Activated T-helper 17 cell treated with anti-CD3 and anti-CD28 coated beads, Interleukin-2, amount 50 U/mL, for 72 hours (primary cell): ENCODE results near the gene MEPE. TPM values are rescaled to one million over a fixed set of nuclear protein-coding genes. Genes with fewer than 3 reads are reported as not detected.

Source experiments
- ATAC-seq: fragments of 150-1000 bp; cut with Tn5 transposase; replicated peaks from 2 replicates; pipeline ENCODE4 v1.10.0; 2021; ENCODE audit warnings: mild to moderate bottlenecking, moderate library complexity
- H3K27ac Mint-ChIP-seq: one replicate; pipeline ENCODE4 v1.8.0; 2022; ENCODE audit warnings: mixed read lengths
- H3K27me3 Mint-ChIP-seq: one replicate; pipeline ENCODE4 v1.8.0; 2022; ENCODE audit warnings: mixed read lengths
- H3K36me3 Mint-ChIP-seq: one replicate; pipeline ENCODE4 v1.8.0; 2022; ENCODE audit warnings: low read depth, mild to moderate bottlenecking, mixed read lengths
- H3K4me1 Mint-ChIP-seq: one replicate; pipeline ENCODE4 v1.8.0; 2022; ENCODE audit warnings: mixed read lengths
- H3K4me3 Mint-ChIP-seq: one replicate; pipeline ENCODE4 v1.8.0; 2022; ENCODE audit warnings: mild to moderate bottlenecking, mixed read lengths
- H3K9me3 Mint-ChIP-seq: one replicate; pipeline ENCODE4 v1.8.0; 2022; ENCODE audit warnings: mixed read lengths
- total RNA-seq, 2 donors: library from RNA; stranded (reverse); gene quantifications; one replicate each; pipeline ENCODE4 v1.2.3, GENCODE V29; 2022

The MEPE gene
- total RNA-seq, 2 donors from 2014 or later = not detected

- Mint-ChIP-seq H3K4me3 (no peak overlapping the region), H3K27me3 (peaks cover 11% of the 10 kb centered on the region), H3K9me3 (no peaks in the 10 kb centered on the region)
Measured at GRCh38 chr4:87853108-87853507, 20.3 kb downstream of the MEPE start.

DNA sequence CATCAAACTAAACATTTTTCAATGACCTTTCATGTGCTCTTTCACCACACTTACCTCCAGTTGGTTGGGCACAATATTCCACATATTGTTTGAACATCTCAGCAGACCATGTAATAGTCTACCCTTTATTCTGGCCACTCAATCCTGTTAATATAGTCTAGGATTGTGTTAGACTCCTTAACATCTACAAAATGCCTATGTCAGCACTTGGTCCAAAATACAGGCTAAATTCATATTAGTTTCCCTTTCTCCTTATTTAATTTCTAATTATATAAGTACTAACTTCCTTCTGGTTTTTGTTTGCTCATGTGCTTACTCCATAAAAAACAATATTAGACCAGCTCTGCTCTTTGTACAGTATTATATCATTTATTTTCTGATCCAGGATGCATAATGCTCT lies 21.1 kb downstream of the MEPE start:
- H3K27me3 Mint-ChIP-seq = peaks cover 17% of the 10 kb centered on the region
- H3K9me3 Mint-ChIP-seq = no peaks in the 10 kb centered on the region
- H3K36me3 Mint-ChIP-seq = no peaks in the 10 kb centered on the region
- no peaks in the 10 kb centered on the region for H3K4me1 Mint-ChIP-seq
- H3K4me3 Mint-ChIP-seq = no peak overlapping the region
- no peak overlapping the region for H3K27ac Mint-ChIP-seq
- no peak for ATAC-seq

More at GRCh38 chr4:87853108-87853507, 20.3 kb downstream of the MEPE start:
- Mint-ChIP-seq H3K4me1 (no peaks in the 10 kb centered on the region), H3K36me3 (no peaks in the 10 kb centered on the region), H3K27ac (no peak overlapping the region)
- no peak for ATAC-seq

DNA sequence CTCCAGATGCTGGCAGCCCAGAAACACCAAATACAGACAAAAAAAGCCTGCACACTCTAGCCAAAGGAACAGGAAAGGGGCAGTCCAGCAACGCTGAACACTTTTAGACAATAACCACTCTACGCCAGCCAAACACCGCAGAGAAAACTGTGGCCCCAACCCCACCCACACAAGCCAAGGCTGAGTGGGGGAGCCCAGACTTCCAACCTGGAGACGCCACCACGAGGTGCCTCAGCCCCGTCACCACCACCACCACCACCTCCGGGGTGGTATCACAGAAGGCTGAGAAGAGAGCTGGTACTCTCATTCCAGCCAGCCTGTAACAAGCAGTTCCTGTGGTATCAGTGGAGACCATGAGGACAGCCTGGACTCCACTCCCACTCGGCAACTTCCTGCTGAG lies 22.8 kb downstream of the MEPE start:
- Mint-ChIP-seq H3K9me3 (no peaks in the 10 kb centered on the region), H3K36me3 (no peaks in the 10 kb centered on the region), H3K4me3 (no peak overlapping the region), H3K27me3 (peaks cover 22% of the 10 kb centered on the region), H3K27ac (no peak overlapping the region), H3K4me1 (no peaks in the 10 kb centered on the region)
- no peak for ATAC-seq

DNA sequence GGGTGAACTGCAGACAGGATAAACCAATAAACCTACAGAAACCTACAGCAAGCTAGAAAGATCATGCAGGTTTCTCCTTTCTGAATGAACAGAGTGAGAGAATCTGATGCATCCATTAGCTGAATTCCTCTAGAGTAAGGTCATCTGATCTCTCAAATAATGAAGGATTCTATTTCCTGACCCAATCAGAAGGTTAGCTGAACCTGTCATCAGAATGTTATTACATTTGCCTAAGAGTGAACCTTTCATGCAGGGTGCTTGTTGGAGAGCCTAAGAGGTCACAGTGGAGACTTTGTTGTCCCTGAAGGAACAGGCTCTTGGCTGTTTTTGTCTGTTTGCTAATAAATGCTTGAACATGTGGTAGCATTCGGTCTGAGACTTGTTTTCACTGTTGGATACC lies 24.0 kb downstream of the MEPE start:
- Mint-ChIP-seq H3K4me1 (no peaks in the 10 kb centered on the region), H3K4me3 (no peak overlapping the region), H3K27me3 (peaks cover 22% of the 10 kb centered on the region), H3K9me3 (no peaks in the 10 kb centered on the region), H3K27ac (no peak overlapping the region), H3K36me3 (no peaks in the 10 kb centered on the region)
- ATAC-seq = no peak

- H3K4me3 Mint-ChIP-seq = no peak overlapping the region
- H3K36me3 Mint-ChIP-seq = no peaks in the 10 kb centered on the region
- no peaks in the 10 kb centered on the region for H3K9me3 Mint-ChIP-seq
- no peak for ATAC-seq
- no peaks in the 10 kb centered on the region for H3K4me1 Mint-ChIP-seq
- H3K27me3 Mint-ChIP-seq = peaks cover 22% of the 10 kb centered on the region
- H3K27ac Mint-ChIP-seq = no peak overlapping the region
Measured at GRCh38 chr4:87857789-87858188, 25.0 kb downstream of the MEPE start.

DNA sequence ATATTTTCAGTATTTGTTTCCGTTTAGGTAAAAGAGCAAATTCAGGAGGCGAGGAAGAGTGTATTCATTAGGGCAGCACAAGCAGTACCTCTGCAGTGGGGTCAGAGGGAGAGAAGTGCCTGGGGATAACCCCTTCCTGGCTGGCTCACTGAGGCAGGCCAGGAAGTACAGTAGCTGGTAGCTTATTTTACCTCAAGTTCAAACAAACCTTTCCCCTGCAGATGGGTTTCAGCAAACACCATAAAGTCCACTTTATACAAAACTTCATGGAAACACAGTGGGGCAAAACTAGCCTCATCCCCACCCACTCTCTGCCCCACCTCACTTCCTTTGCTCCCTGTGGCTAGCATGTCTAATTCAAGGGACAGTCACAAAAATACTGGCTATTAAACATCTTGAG lies 29.5 kb downstream of the MEPE start:
- Mint-ChIP-seq H3K27ac (no peak overlapping the region), H3K4me1 (no peaks in the 10 kb centered on the region), H3K4me3 (no peak overlapping the region), H3K36me3 (no peaks in the 10 kb centered on the region), H3K9me3 (no peaks in the 10 kb centered on the region), H3K27me3 (peaks cover 16% of the 10 kb centered on the region)
- ATAC-seq = no peak

- H3K27me3 Mint-ChIP-seq = peaks cover 19% of the 10 kb centered on the region
- H3K4me1 Mint-ChIP-seq = no peaks in the 10 kb centered on the region
- H3K27ac Mint-ChIP-seq = no peak overlapping the region
- H3K36me3 Mint-ChIP-seq = no peaks in the 10 kb centered on the region
- H3K9me3 Mint-ChIP-seq = no peaks in the 10 kb centered on the region
- H3K4me3 Mint-ChIP-seq = no peak overlapping the region
- no peak for ATAC-seq
Measured at GRCh38 chr4:87863486-87863885, 30.7 kb downstream of the MEPE start.

GRCh38 chr4:87864321-87864720 lies 31.6 kb downstream of the MEPE start:
- Mint-ChIP-seq H3K9me3 (no peaks in the 10 kb centered on the region), H3K27me3 (peaks cover 14% of the 10 kb centered on the region), H3K36me3 (no peaks in the 10 kb centered on the region), H3K27ac (no peak overlapping the region), H3K4me1 (no peaks in the 10 kb centered on the region), H3K4me3 (no peak overlapping the region)
- no peak for ATAC-seq

DNA sequence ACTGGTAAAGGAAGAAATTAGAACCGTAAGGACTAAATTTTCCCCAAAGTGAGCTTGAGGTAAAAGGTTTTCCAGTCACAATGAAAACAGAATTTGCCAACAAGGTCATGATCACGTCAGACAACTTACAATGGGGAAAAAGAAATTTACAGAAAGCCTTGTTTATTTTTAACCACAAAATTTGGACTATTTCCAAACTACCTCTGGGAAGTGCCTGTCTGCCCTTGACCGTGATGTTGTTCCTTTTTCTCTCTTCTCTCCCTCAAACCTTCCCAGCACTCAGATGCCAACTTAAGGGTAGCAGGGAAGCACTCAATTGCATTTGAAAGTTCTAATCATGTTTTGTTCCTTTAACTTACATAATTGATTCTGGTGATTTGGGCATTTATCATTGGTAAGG lies 32.5 kb downstream of the MEPE start:
- no peaks in the 10 kb centered on the region for H3K9me3 Mint-ChIP-seq
- no peak for ATAC-seq
- no peak overlapping the region for H3K27ac Mint-ChIP-seq
- peaks cover 15% of the 10 kb centered on the region for H3K27me3 Mint-ChIP-seq
- no peaks in the 10 kb centered on the region for H3K4me1 Mint-ChIP-seq
- H3K36me3 Mint-ChIP-seq = no peaks in the 10 kb centered on the region
- H3K4me3 Mint-ChIP-seq = no peak overlapping the region

DNA sequence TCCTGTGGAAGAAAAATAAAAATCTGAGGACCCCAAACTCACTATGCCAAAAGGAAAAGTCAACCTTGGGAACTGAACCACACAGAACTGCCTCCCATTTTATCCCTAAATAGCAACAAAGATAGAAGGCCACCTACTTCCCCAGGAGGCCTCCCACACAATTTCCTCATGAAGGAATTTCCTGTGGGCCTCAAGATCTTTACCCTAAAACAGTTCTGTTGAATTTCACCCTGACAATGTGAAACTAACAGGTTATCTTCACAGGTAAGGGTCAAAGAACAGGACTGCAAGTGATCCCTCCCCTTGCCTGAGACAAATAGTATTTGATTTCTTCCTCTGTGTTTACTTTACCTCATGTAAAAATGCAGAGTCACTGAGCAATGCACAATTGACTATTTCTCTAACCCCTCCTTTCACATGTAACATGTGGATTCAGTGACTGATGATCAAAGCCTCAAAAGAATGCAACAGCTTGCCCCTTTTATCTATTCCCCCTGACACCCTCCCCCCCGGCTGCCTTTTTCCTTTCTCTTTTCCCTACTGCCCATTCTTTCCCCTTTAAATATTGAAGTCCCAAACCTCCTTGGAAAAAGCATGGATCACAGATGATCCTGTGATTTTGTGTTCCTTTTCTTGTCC lies 33.3 kb downstream of the MEPE start:
- H3K9me3 Mint-ChIP-seq = no peaks in the 10 kb centered on the region
- no peak for ATAC-seq
- H3K36me3 Mint-ChIP-seq = no peaks in the 10 kb centered on the region
- H3K27me3 Mint-ChIP-seq = peaks cover 15% of the 10 kb centered on the region
- H3K4me3 Mint-ChIP-seq = no peak overlapping the region
- H3K4me1 Mint-ChIP-seq = no peaks in the 10 kb centered on the region
- no peak overlapping the region for H3K27ac Mint-ChIP-seq

DNA sequence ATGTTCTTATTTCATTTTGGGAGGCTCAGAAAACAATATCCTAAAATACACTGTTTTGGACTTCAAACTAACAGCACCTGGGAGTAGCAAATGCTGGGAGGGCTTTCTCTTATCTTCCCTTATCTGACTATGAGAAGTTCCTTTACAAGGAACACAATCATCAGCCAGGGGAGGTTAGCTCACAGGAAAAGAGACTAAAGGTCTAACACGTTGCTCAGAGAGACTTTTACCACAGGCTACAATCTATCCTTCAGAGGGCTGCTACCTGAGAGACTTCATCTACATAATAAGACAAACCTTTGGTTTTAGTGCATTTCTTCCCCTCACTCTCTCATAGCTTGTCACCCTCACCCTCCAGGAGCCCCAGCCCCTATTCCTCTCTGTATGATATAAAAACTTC lies 35.8 kb downstream of the MEPE start:
- Mint-ChIP-seq H3K9me3 (no peaks in the 10 kb centered on the region), H3K27me3 (peaks cover 28% of the 10 kb centered on the region), H3K27ac (no peak overlapping the region), H3K36me3 (no peaks in the 10 kb centered on the region), H3K4me3 (no peak overlapping the region), H3K4me1 (no peaks in the 10 kb centered on the region)
- no peak for ATAC-seq

GRCh38 chr4:87872028-87872427 lies 39.3 kb downstream of the MEPE start:
- H3K4me3 Mint-ChIP-seq = no peak overlapping the region
- H3K27ac Mint-ChIP-seq = no peak overlapping the region
- no peaks in the 10 kb centered on the region for H3K9me3 Mint-ChIP-seq
- no peaks in the 10 kb centered on the region for H3K36me3 Mint-ChIP-seq
- ATAC-seq = no peak
- H3K4me1 Mint-ChIP-seq = no peaks in the 10 kb centered on the region
- peaks cover 36% of the 10 kb centered on the region for H3K27me3 Mint-ChIP-seq

DNA sequence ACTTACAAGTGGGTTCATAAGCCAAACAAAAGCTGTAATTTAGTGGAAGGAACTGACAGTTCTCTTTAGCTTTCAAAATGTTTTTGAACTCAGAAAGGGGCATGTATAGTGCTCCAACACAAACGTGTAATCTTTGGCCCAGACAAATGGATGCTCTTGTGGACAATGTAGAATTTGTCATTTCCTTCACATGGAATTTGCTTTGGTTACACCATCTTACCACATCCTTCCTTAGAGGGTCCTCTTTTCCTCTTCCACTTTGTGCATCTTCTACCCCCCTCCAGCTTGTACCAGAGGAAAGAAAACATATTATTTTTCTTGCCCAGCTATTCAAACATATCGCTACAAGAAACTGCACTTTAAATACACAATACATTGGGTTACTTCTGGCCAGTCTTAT lies 42.4 kb downstream of the MEPE start:
- H3K4me3 Mint-ChIP-seq = no peak overlapping the region
- peaks cover 29% of the 10 kb centered on the region for H3K27me3 Mint-ChIP-seq
- no peak overlapping the region for H3K27ac Mint-ChIP-seq
- no peak for ATAC-seq
- no peaks in the 10 kb centered on the region for H3K9me3 Mint-ChIP-seq
- H3K4me1 Mint-ChIP-seq = no peaks in the 10 kb centered on the region
- no peaks in the 10 kb centered on the region for H3K36me3 Mint-ChIP-seq

GRCh38 chr4:87880106-87880505 lies 47.3 kb downstream of the MEPE start:
- Mint-ChIP-seq H3K9me3 (no peaks in the 10 kb centered on the region), H3K27me3 (peaks cover 21% of the 10 kb centered on the region), H3K4me1 (no peaks in the 10 kb centered on the region), H3K36me3 (no peaks in the 10 kb centered on the region), H3K27ac (no peak overlapping the region), H3K4me3 (no peak overlapping the region)
- ATAC-seq = no peak

DNA sequence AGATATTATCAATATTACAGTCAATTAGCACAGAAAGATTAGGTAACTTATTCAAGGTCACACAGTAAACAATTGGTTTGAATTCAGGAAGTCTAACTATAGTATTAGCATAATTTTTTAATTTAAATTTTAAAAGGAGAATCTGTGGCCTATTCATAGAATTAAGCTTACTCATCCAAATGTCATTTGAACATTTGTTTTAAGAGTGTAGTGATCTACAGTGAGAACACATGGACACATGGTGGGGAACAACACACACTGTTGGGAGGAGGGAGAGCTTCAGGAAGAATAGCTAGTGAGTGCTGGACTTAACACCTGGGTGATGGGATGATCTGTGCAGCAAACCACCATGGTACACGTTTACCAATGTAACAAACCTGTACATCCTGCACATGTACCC lies 48.3 kb downstream of the MEPE start:
- Mint-ChIP-seq H3K4me1 (no peaks in the 10 kb centered on the region), H3K27me3 (peaks cover 25% of the 10 kb centered on the region), H3K36me3 (no peaks in the 10 kb centered on the region), H3K27ac (no peak overlapping the region), H3K9me3 (no peaks in the 10 kb centered on the region), H3K4me3 (no peak overlapping the region)
- ATAC-seq = no peak

DNA sequence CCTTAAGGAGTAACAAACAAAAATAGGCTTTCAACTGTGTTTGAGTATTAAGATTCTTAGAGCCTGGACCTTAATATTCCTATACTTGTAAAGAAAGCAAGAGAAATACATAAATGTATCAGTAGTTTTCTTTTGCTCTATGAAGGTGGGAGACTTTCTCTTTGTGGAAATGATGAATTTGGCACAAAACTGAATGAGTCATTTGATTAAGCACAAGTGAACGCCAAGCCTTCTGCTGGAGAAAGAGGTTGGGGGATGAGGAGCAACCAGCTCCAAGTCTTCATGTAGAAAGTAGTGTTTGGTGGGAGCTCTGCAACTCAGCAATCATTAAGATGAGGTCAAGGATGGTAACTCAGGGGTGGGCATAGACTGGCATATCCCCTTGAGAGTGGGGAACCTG lies 49.6 kb downstream of the MEPE start:
- H3K4me1 Mint-ChIP-seq = no peaks in the 10 kb centered on the region
- H3K36me3 Mint-ChIP-seq = no peaks in the 10 kb centered on the region
- H3K9me3 Mint-ChIP-seq = no peaks in the 10 kb centered on the region
- H3K27ac Mint-ChIP-seq = no peak overlapping the region
- ATAC-seq = no peak
- no peak overlapping the region for H3K4me3 Mint-ChIP-seq
- peaks cover 31% of the 10 kb centered on the region for H3K27me3 Mint-ChIP-seq
